Duodenal mucosa (tissue), 2 donors: ENCODE results near the gene ULBP2.
"Not testable (repeated sequence)": the region's sequence is repeated elsewhere in the genome, so short reads cannot be mapped to it uniquely, and the experiment has no call there.

ENCODE experiments used
- H3K27ac ChIP-seq: one replicate; pipeline ENCODE4 v1.7.0; 2013; ENCODE audit warnings: low read depth, low read length
- H3K27me3 ChIP-seq, 2 donors: one replicate each; pipeline ENCODE4 v1.7.0; 2013; ENCODE audit warnings: low read length in 2 of 2, control low read depth in 1 of 2; ENCODE audit not compliant: insufficient read depth in 2 of 2, control insufficient read depth in 1 of 2
- H3K36me3 ChIP-seq, 2 donors: one replicate each; pipeline ENCODE4 v1.7.0; 2013; ENCODE audit warnings: low read length in 2 of 2, control low read depth in 1 of 2; ENCODE audit not compliant: insufficient read depth in 2 of 2, control insufficient read depth in 1 of 2
- H3K4me1 ChIP-seq, 2 donors: one replicate each; pipeline ENCODE4 v1.7.0; 2013; ENCODE audit warnings: low read length in 2 of 2, control low read depth in 1 of 2; ENCODE audit not compliant: insufficient read depth in 2 of 2, control insufficient read depth in 1 of 2
- H3K4me3 ChIP-seq, 2 donors: one replicate each; pipeline ENCODE4 v1.7.0; 2013; ENCODE audit warnings: low read length in 2 of 2, low read depth in 1 of 2
- H3K9ac ChIP-seq, 2 donors: one replicate each; pipeline ENCODE4 v1.7.0; 2013; ENCODE audit warnings: low read length in 2 of 2, low read depth in 1 of 2
- H3K9me3 ChIP-seq, 2 donors: one replicate each; pipeline ENCODE4 v1.7.0; 2013; ENCODE audit warnings: low read length in 2 of 2, control low read depth in 1 of 2; ENCODE audit not compliant: control insufficient read depth in 1 of 2

ULBP2 gene

GRCh38 chr6:149919126-149919833 is 22.5 kb upstream of the ULBP2 start:
- H3K9me3 ChIP-seq, result not testable (repeated sequence)

GRCh38 chr6:149919834-149920225 is 22.0 kb upstream of the ULBP2 start:
- Histone ChIP-seq H3K27me3 (peaks cover 4 to 11% of the 10 kb centered on the region in 2 donors), H3K9ac (no peak overlapping the region), H3K4me3 (no peak overlapping the region), H3K9me3 (no peaks in the 10 kb centered on the region), H3K4me1 (peaks cover 7 to 12% of the 10 kb centered on the region in 2 donors), H3K27ac (no peak overlapping the region), H3K36me3 (no peaks in the 10 kb centered on the region)

More at GRCh38 chr6:149919126-149919833, 22.5 kb upstream of the ULBP2 start:
- not testable (repeated sequence) for H3K4me1 ChIP-seq, H3K4me3 ChIP-seq, H3K36me3 ChIP-seq, H3K27ac ChIP-seq, H3K27me3 ChIP-seq, H3K9ac ChIP-seq

DNA sequence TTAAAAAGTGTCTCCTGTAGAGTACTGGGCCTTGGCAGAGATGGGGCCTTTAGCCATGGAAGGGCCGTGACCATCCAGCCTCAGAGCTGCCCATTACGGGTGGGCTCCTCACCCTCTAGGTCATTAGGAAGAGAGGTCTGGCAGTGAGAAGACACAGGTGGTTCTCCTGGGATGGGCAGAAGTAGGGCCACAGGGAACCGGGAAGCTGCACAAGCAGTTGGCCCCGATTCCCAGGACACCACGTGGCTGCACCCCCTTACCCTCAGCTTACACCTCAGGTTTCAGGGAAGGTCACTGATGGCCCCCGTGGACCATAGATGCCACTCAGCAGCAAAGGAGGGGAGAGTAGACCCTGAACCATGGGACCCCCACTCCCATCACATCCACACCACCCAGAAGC is 20.5 kb upstream of the ULBP2 start:
- Histone ChIP-seq H3K27ac (no peak overlapping the region), H3K27me3 (peaks cover 4 to 16% of the 10 kb centered on the region in 2 donors), H3K36me3 (no peaks in the 10 kb centered on the region), H3K4me3 (no peak overlapping the region), H3K9ac (no peak overlapping the region), H3K4me1 (peaks cover 7 to 22% of the 10 kb centered on the region in 2 donors), H3K9me3 (no peaks in the 10 kb centered on the region)

- H3K36me3 ChIP-seq, H3K4me3 ChIP-seq, H3K9ac ChIP-seq, H3K9me3 ChIP-seq, H3K27ac ChIP-seq: not testable (repeated sequence)
- Histone ChIP-seq H3K4me1 (peaks cover 7 to 22% of the 10 kb centered on the region in 2 donors), H3K27me3 (peaks cover 4 to 16% of the 10 kb centered on the region in 2 donors)
Observed at GRCh38 chr6:149922091-149922490, 19.7 kb upstream of the ULBP2 start.

DNA sequence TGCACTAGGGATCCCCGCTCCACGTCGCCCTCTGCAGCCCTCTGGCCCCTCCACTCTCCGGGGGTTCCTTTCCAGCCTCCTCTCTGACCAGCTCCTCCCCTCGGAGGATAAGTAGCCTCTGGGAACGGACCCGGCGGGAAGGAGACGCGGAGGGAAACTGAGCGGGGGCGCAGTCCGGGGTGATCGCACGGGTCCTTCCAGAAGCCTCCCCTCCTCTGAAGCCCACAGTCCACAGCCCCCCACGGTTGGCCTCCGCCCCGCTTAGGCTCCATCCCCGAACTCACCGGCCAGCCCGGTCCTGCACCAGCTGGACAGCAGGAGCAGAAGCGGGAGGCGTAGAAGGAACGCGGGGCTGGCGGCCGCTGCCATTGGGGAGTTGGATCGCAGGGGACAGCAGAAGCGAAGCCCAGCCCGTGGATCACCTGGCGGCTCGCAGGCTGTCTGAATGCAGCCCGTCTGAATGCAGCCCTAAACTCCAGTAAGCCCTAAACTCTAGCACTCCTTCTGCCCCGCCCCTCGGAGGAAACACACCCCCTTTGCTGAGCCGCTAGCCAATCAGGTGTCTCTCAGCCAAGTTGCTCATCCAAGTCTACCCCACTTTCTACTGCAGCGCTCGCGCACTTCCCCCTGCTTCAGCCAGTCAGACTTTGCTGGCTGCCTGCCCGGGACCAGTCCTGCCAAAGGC is 19.0 kb upstream of the ULBP2 start, which contains the start of gene RAET1G:
RAET1G (minus strand) TSS at position 480 of the 685 bp plus-strand sequence; CDS start at position 369, 111 bp downstream.
- no peak within 1 kb of the TSS for H3K27ac ChIP-seq
- H3K9me3 ChIP-seq, result no peaks in the 10 kb centered on the region
- no peaks in the 10 kb centered on the region for H3K36me3 ChIP-seq
- H3K4me1 ChIP-seq, result peaks cover 7 to 22% of the 10 kb centered on the region in 2 donors
- H3K9ac ChIP-seq, result no peak within 1 kb of the TSS
- peaks cover 4 to 19% of the 10 kb centered on the region in 2 donors for H3K27me3 ChIP-seq
- H3K4me3 ChIP-seq, result peak within 1 kb of the TSS; percentile 65 to 74

DNA sequence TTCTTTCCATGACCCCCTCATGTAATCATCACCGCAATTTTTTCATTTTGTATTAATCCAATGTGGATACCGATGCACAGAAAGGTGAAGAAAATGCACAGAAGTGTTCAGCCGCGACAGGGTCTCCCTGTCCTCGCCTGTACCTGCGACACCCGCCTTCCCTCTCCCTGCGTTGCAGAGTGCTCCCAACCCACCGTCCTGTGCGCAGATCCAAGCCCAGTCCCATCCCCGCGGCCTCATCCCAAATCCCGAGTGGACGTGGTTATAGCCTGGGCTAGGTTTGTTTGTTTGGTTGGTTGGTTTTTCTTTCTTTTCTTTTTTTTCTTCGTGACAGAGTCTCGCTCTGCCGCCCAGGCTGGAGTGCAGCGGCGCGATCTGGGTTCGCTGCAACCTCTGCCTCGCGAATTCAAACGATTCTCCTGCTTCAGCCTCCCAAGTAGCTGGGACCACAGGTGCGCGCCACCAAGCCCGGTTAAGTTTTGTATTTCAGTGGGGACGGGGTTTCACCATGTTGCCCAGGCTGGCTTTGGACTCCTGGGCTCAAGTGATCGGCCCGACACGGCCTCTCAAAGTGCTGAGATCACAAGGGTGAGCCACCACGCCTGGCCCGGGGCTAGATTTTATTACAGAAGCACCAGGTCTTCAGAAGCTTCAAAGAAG is 18.4 kb upstream of the ULBP2 start:
- Histone ChIP-seq H3K27ac (no peak overlapping the region), H3K4me3 (peak overlapping the region; percentile 65 to 74), H3K4me1 (peaks cover 7 to 22% of the 10 kb centered on the region in 2 donors), H3K27me3 (peaks cover 4 to 19% of the 10 kb centered on the region in 2 donors), H3K9me3 (no peaks in the 10 kb centered on the region), H3K36me3 (no peaks in the 10 kb centered on the region), H3K9ac (no peak overlapping the region)

- Histone ChIP-seq H3K4me1 (peaks cover 7 to 22% of the 10 kb centered on the region in 2 donors), H3K27ac (no peak overlapping the region), H3K4me3 (no peak overlapping the region), H3K9ac (no peak overlapping the region), H3K9me3 (no peaks in the 10 kb centered on the region), H3K27me3 (peaks cover 9 to 24% of the 10 kb centered on the region in 2 donors), H3K36me3 (no peaks in the 10 kb centered on the region)
Observed at GRCh38 chr6:149924206-149924932, 17.4 kb upstream of the ULBP2 start.

DNA sequence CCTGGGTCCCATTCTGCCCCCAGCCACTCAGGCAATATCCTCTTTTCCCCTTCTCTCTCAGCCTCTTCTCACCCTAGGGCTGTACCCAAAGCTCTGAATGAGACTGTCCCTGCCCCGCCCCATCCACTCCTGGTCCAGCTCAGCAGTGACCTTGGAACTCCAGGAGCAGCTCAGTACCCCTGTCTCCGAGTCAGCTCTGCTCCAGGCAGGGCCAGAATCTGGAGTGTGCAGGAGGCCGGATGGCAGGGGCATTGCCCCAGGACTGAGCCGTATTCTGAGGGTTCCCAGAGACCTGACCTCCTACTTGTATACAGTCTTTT is 16.9 kb upstream of the ULBP2 start:
- Histone ChIP-seq H3K27ac (no peak overlapping the region), H3K9ac (no peak overlapping the region)

GRCh38 chr6:149925253-149925973 is 16.4 kb upstream of the ULBP2 start:
- no peaks in the 10 kb centered on the region for H3K36me3 ChIP-seq
- no peaks in the 10 kb centered on the region for H3K9me3 ChIP-seq
- H3K27ac ChIP-seq, result no peak overlapping the region
- peak overlapping the region; percentile 66 to 72 for H3K4me3 ChIP-seq
- H3K27me3 ChIP-seq, result peaks cover 16 to 29% of the 10 kb centered on the region in 2 donors
- H3K4me1 ChIP-seq, result peaks cover 7 to 22% of the 10 kb centered on the region in 2 donors
- peak overlapping the region; percentile 37 to 60 for H3K9ac ChIP-seq

More for the DNA sequence above, 16.9 kb upstream of the ULBP2 start:
- H3K27me3 ChIP-seq, result peaks cover 14 to 29% of the 10 kb centered on the region in 2 donors
- no peaks in the 10 kb centered on the region for H3K36me3 ChIP-seq
- H3K9me3 ChIP-seq, result no peaks in the 10 kb centered on the region
- peak overlapping the region in 1 of 2 donors; percentile 72 for H3K4me3 ChIP-seq
- peaks cover 7 to 22% of the 10 kb centered on the region in 2 donors for H3K4me1 ChIP-seq
